Daoy (cell line): Measurements from ENCODE around the gene SNED1. TPM values are rescaled to one million over a fixed set of nuclear protein-coding genes. Genes with fewer than 3 reads are reported as not detected.

ENCODE experiments used
- DNase-seq: peaks from one replicate; pipeline ENCODE4 v3.0.0-alpha.2; 2015; ENCODE audit warnings: low read depth
- total RNA-seq: library from RNA; depleted of rRNA; stranded (reverse); fragments of >200 nt; shearing (Covaris generic); gene quantifications from 2 replicates; pipeline ENCODE4 v1.2.3, GENCODE V29; 2014

Gene SNED1
- total RNA-seq, 1 experiment from 2014 or later = 0.06 TPM

DNA sequence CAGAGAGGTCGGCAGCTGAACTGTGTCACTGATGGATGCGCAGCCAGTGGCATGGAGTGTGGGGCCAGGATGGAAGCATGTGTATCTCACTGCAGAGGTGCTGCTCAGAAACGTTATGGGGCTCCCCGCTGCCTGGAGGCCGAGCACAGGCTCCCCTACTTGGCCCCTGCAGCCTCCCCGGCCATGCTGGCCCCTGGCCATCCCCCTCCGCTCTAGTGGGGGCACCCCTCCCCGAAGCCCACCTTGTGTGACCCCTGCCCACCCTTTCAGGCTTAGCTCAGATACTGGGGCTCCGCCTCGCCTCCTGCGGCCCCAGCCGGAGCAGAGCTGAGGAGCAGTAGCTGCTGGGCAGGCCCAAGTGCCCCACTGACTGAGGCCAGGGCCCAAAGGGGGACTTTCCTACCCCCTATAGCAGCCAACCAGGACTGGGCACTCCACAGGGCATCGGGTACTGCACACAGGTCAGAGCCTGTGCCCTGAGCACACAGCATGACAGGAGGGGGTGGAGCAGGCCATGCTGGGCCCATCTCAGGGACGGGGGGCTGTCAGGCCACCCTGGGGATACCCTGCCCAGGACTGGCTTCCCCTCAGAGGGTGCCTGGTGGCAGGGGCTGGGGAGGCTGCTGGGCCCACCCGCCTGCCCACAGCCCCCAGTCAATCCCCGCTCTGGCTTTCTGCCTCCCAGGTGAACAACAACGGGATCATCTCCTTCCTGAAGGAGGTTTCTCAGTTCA lies 31.3 kb downstream of the SNED1 start:
- DNase-seq = no peak

- no peak for DNase-seq
These were observed 31.9 kb downstream of the SNED1 start for GRCh38 chr2:241030333-241030680.

- DNase-seq = no peak
These were observed 32.5 kb downstream of the SNED1 start for GRCh38 chr2:241030883-241031282.

DNA sequence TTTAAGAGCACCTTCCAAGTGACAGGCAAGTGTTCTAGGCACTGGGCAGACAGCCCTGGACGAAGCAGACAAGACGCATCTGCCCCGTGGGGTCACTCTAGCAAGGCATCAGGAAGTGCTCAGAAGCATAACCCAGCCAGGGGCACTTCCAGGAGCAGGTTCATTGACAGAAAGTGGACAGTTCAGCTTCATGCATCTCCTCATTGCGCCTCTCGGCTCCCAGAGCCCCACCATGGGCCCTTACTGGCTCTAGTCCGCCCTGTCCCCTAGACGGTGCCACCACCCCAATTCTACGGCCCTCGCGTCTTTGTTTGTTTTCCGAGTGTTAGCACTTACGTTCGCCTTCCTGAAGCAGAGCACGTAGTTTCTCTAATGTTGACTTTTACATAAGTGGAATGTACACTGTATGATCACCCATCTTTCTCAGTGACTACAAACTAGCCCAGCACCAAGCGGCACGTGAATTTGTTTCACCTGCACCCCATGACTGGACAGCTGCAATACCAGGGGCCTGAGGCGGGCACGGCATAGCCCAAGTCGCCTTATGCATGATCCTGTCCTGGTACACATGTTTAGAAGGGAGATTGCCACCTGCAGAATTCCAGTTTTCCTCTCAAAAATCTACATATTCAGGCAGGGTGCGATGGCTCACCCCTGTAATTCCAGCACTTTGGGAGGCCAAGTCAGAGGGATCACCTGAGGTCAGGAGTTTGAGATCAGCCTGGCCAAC lies 33.2 kb downstream of the SNED1 start:
- DNase-seq = no peak

GRCh38 chr2:241033336-241033987 lies 35.0 kb downstream of the SNED1 start:
- DNase-seq = no peak

DNA sequence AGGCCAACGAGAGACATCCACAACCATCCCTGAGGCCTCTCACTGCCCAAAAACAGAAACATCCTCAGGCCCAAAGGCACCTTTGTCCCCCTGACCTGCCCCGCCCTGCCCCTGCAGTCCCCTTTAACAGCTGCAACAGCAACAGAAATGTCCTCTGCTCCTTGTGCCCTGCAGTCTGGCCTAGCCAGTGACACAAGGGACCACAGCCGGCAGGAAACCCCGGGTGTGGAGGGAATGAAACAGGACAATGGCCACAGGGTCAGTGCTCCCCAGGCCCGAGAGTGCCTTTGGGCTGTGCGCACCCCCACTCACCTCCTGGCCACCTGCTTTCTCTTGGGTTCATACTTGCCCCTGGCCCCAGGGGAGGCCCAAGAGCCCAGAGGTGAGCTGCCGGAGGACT lies 35.6 kb downstream of the SNED1 start:
- no peak for DNase-seq

DNA sequence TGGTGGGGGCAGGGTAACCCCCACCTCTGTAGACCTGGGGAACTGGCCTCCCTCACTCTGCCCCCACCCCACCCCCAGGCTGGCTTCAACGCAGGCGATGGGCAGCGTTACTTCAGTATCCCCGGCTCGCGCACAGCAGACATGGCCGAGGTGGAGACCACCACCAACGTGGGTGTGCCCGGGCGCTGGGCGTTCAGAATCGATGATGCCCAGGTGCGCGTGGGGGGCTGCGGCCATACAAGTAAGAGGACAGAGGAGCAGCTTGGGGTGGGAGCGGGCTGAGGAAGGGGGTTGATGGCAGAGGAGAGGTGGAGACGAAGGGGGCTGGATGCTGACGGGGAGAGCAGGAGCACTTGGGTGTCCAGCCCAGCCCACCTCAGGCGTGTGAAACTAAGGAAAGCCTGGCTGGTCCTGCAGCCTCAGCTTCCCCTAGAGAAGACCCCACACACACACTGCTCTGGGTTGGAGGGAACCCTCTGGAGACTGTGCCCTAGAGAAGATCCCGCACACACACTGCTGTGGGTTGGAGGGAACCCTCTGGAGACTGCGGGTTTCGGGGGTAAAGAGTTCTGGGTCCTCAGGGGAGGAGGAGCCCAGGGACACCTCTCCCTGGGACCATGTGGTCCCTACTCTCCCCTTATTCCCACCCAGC lies 36.2 kb downstream of the SNED1 start:
- no peak for DNase-seq

DNA sequence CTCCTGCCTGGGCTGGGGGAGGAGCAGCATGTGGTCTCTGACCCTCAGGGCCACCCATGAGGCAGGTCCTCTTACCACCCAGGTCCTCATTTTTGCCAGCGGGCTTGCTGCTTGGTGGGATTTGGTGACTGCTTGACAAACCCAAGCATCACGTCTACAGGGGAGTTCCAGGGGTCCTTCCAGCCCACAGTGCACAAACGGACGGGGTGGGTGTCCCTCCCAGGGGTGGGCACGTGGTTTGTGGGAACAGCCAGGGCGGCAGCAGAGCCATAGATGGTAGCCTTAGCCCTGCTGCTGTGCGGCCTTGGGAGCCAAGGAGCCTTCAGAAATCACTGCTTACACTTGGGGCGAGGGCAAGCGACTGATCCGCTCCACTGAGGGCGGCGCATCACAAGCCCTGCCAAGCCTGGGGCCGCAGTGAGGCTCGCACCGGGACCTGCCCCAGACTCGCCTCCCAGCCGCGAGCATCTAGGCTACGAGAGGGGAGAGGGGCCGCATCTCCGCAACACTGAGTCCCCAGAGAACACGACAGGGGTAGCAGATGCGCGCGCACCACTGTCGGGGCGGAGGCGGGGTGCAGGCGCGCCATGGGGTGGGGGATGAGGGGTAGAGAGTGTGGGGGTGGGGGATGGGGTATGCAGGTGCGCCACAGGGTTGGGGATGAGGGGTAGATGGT lies 36.9 kb downstream of the SNED1 start:
- DNase-seq = no peak

DNA sequence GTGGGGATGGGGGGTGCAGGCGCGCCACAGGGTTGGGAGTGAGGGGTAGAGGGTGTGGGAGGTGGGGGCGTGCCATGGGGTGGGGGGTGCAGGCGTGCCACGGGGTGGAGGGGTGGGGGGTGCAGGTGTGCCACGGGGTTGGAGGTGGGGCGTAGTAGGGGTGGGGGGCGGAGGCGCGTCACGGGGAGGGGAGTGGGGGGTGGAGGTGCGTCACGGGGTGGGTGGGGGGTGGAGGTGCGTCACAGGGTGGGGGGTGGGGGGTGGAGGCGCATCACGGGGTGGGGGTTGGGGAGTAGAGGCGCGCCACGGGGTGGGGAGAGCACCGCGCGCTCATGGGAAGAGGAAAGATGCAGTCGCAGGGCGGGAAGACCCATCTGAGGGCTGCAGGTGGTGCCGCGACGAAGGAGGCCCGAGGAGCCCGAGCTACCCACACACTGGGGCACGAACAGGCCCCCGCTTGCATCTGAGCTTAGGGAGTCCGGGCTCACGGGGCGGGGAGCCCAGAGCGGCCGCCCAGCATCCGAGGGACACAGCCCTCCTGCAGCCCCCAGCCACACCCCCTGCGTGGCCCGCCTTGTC lies 37.5 kb downstream of the SNED1 start:
- no peak for DNase-seq

DNA sequence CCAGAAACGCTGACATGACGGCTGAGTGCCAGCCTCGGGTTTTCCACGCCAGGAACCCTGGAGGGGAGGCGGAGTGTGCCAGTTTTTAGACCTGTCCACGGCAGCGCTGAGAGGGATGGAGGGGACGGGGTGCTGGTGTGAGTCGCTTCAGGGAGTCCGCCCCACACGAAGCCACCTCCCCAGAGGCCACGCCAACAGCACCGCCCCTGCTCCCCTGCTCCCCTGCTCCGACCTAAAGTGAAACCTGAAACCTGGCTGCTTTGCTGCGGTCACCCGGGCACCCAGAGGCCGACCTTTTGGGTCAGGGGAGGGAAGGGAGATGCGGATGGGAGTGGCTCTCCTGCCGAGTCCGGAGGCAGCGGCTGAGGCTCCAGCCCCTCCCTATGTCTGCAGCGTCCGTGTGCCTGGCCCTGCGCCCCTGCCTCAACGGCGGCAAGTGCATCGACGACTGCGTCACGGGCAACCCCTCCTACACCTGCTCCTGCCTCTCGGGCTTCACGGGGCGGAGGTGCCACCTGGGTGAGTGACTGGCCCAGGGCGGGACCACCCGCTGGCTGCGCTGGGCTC lies 38.1 kb downstream of the SNED1 start:
- DNase-seq = no peak

DNA sequence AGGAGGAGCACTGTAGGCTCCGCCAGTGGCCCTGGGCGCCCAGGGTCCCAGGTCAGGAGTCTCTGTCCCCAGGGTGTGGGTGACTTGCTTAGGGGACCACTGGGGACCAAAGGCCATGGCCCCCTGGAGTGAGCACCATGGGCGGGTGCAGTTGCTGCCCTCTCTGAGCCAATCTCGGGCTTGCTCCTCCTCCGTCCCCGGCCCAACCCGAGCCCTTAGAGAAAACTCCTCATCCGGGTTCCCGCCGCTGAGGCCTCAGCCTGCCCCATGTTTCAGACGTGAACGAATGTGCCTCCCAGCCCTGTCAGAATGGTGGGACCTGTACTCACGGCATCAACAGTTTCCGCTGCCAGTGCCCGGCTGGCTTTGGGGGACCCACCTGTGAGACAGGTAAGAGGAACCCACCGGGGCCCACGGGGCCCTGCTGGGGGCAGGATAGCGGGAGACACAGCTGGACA lies 38.6 kb downstream of the SNED1 start:
- no peak for DNase-seq

- no peak for DNase-seq
These were observed 39.1 kb downstream of the SNED1 start for GRCh38 chr2:241037498-241037897.

GRCh38 chr2:241038374-241039180 lies 40.2 kb downstream of the SNED1 start:
- no peak for DNase-seq

- no peak for DNase-seq
These were observed 41.0 kb downstream of the SNED1 start for GRCh38 chr2:241039416-241039815.

DNA sequence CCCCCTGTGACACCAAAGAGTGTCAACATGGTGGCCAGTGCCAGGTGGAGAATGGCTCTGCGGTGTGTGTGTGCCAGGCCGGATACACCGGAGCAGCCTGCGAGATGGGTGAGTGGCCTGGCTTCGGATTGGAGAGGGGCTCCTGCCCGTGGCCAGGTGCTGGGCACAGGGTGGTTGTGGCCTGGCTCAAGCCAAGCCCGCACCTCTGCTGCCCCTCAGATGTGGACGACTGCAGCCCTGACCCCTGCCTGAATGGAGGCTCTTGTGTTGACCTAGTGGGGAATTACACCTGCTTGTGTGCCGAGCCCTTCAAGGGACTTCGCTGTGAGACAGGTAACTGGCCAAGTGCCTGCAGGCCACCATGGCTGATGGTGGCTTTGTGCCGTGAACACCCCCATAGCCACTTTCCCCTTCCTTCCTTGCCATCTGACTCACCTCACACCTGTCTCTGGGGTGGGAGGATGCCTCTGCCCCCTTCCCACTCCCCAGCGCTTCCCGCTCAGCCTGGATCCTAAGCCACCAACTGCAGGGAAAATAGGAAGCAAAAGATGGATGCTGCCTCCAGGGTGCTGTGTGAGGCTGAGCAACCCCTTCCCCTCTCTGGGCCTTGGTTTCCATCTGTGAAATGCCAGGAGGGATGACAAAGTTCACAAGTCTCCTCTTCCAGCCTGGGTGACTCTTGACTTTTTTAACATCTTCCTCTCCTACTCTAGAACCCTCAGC lies 41.8 kb downstream of the SNED1 start:
- DNase-seq = no peak

- no peak for DNase-seq
These were observed 43.3 kb downstream of the SNED1 start for GRCh38 chr2:241041589-241042158.

DNA sequence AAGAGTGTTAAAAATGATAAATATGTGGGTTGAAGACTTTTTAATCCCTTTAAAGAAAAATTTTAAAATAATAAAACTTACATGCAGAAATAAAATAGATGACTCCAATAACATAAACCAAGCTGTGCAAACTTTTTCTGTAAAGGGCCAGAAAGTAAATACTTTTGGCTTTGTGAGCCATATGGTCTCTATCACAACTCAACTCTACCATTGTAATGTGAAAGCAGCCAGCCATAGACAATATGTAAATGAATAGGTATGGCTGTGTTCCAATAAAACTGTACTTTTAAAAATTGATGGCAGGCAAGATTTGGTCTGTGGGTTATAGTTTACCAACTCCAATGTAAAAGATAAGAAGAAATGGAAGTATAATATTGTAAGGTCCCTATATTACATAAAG lies 45.2 kb downstream of the SNED1 start:
- no peak for DNase-seq

DNA sequence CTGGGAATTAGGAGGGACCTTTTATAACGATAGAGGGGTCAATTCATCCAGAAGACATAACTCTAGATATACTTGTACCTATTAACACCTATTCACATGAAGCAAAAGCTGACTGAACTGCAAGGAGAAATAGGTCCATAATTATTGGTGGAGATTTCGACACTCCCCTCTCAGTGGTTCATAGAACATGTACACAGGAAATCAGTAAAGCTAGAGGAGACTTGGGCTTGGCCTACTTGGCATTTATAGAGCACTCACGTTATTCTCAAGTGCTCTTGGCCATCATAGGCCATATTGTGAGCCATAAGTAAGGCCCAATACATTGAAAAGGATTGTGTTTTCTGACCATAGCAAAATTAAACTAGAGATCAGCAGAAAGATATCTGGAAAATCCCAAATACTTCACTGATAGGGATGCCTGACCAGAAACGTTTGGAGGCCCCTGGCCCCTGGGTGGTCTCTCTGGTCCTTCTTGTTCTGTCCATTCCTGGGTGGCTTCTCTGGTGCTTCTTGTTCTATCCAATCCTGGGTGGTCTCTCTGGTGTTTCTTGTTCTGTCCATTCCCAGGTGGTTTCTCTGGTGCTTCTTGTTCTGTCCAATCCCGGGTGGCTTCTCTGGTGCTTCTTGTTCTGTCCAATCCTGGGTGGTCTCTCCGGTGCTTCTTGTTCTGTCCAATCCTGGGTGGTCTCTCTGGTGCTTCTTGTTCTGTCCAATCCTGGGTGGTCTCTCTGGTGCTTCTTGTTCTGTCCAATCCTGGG lies 49.0 kb downstream of the SNED1 start:
- DNase-seq = no peak
